Iris pigment epithelial cell (primary cell): ENCODE data around the gene SSBP2.
"Not testable (repeated sequence)": the region's sequence is repeated elsewhere in the genome, so short reads cannot be mapped to it uniquely, and the experiment has no call there.

Experiments used
- DNase-seq: peaks from one replicate; pipeline ENCODE4 v3.0.0-alpha.2; 2011; ENCODE audit warnings: low read depth

The SSBP2 gene

DNA sequence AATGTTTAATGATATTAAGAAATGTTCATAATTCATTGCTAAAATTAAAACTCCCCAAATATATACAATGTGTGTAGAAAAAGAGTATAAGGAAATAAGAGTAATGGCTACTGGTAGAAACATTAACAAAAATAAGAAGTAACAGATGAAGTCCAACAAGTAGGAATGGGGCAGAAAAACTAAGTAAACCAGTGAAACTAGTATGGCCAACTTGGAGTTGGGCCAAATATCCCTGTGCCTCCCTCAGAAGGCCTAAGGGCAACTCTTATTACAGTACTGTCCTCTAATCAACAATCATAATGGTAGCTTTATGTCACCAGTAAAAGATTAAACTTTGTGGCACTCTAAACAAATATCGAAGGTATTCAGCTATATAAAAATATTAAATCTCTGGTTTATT lies 93.5 kb downstream of the SSBP2 start:
- DNase-seq: no peak

DNA sequence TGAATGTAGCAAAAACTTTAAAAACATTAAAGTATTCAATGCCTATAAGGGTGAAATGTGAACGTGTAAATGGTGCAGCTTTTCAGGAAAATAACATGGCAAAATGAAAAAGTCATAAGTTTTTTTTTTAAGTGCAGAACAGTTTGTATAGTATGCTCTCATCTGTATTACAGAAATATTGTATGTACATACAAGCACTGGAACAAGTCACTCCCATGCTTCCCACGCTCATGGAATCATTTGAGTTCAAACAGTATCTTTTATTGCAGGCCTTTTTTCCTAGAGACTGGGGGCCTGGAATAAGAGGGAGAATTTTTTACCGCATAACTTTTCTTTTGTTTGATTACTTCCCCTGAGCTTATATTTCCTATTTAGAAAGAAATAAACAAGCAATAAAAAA lies 94.1 kb downstream of the SSBP2 start:
- no peak for DNase-seq

DNA sequence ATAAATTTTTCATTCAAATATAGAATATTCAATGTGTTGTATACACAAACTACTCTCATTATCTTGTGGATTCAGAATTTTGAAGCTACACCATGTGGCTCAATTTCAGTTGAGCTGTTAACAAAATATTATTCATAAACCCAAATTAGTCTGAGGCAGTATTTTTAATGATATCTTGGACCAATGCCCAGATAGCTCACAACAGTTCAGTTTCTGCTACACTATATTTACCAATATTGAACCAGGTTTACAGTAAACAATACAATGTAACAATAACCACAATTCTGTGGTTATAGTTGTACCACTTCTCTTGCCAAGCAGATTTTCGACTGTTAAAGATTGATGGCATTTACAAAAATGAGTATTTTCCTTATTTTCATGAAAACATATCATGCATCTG lies 99.9 kb downstream of the SSBP2 start:
- no peak for DNase-seq

DNA sequence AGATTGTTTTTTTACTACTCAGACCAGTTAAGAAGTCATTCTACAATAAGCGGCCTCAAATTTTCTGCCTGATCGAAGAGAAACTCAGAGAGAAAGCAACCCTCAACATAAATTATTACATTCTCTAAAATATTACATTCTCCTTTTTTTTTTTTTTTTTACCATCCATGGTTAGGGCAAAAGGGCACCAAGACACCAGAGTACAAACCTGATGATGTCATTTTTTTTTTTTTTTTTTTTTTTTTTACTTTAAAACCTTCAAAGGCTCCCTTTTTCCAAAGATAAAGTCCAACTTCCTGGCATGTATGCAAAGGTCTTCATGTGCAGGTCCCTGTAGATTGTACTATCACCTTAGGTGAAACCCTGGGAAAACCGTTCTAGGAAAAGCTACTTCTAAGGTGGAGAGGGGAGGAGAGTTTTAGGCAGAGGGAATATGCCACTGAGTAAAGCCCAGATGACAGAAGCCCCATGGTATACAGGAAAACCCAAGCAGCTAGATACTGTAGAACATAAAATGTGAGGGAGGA lies 104.4 kb downstream of the SSBP2 start:
- no peak for DNase-seq

- DNase-seq: no peak
Observed at GRCh38 chr5:81642210-81642609, 108.7 kb downstream of the SSBP2 start.

DNA sequence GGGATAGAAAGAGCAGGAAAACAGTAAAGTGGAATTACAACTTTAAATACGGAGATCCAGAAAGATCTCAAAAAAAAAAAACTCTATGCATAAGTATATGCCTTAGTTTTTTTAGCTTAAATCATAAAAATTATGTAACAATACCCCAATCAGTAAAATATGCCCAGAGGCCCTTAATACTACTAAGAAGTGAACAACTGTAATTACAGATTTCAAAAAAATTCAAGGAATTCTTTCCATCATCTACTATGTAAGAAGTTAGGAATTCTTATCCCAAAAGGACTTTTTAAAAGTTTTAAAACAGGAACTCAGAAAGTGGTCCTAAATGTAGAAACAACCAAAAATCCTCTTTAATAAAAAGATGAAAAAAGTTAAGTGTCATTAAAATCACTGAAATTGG lies 111.3 kb downstream of the SSBP2 start:
- DNase-seq: no peak

GRCh38 chr5:81638471-81638870 lies 112.4 kb downstream of the SSBP2 start:
- DNase-seq: no peak

DNA sequence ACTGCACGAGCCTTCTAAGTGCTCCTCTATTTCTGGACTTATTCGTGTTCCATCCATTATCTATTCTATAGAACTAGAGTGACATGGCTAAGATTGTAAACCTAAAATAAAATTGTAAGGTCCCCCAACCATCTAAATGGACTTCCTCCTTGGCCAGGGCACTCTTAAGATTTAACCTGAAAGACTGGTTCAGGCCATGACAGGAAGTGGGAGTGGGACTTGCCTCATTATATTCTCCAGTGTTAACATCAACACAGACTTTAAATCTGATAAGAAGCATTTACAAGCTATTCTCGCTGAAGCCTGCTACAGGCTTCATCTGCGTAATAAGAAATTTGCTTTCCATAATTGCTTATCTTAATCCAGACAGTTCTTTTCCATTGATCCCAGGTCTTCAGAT lies 117.0 kb downstream of the SSBP2 start:
- DNase-seq: no peak

DNA sequence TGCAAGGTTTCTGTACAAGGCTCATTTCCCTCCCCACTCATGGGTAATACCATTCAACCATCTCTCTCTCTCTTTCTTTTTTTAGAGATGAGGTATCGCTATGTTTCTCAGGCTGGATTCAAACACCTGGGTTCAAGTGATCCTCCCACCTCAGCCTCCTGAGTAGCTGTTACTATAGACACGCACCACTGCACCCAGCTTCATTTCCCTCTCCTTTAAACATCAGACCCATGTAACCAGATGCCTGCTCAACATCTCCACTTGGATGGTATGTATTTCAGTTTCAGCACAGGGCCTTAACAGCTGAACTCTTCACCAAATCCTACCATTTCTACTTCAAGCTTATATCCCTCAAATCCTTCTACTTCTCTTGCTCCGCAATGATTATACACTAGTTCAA lies 117.4 kb downstream of the SSBP2 start:
- DNase-seq: no peak

GRCh38 chr5:81632679-81633078 lies 118.2 kb downstream of the SSBP2 start:
- DNase-seq: no peak

- DNase-seq: no peak
Observed at GRCh38 chr5:81631621-81632020, 119.3 kb downstream of the SSBP2 start.

GRCh38 chr5:81631124-81631523 lies 119.8 kb downstream of the SSBP2 start:
- DNase-seq: no peak

GRCh38 chr5:81630684-81631083 lies 120.2 kb downstream of the SSBP2 start:
- no peak for DNase-seq

GRCh38 chr5:81629986-81630385 lies 120.9 kb downstream of the SSBP2 start:
- peak; percentile 8 for DNase-seq

- not testable (repeated sequence) for DNase-seq
Observed at GRCh38 chr5:81628061-81628460, 122.8 kb downstream of the SSBP2 start.

- DNase-seq: peak; percentile 89
Observed at GRCh38 chr5:81626524-81626923, 124.4 kb downstream of the SSBP2 start.

- no peak for DNase-seq
Observed at GRCh38 chr5:81609810-81610375, 141.0 kb downstream of the SSBP2 start.

DNA sequence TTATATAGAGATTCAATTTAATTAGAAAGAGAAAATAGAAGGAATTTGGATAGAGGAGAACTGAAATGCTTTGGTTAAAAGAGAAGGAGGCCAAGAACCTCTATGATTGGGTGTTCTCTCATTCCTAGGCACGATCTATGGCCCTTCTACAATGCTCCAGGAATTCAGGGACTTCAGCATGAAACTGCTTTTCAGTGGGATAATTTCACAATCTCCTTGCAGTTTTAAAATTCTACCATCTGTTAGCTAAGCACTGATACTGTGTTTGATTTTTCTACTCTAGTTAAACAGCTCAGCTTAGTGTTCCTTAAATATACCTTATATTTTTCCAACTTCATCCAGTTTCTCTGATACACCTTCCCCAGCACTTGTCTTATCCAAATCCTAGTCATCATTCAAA lies 141.9 kb downstream of the SSBP2 start:
- no peak for DNase-seq

DNA sequence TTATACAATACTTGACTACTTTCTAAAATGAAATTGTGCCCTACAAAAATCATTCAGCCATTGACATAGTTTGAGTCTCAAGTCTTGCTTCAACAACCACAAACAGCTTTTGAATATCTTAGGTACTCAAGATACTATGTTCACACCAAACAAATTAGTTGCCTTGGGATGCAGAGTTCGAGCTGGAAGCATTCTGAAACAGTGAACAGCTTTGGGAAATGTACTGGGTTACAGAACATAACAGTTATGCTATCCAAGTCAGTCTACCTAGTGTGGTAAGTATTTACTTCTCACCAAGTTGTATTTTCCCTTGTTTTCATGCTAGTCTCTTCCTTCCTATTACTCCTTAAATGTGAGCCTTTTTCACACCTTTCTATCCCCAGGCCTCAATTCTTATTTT lies 143.2 kb downstream of the SSBP2 start:
- no peak for DNase-seq

GRCh38 chr5:81606150-81606549 lies 144.7 kb downstream of the SSBP2 start:
- DNase-seq: no peak

- DNase-seq: no peak
Observed at GRCh38 chr5:81605299-81605698, 145.6 kb downstream of the SSBP2 start.

DNA sequence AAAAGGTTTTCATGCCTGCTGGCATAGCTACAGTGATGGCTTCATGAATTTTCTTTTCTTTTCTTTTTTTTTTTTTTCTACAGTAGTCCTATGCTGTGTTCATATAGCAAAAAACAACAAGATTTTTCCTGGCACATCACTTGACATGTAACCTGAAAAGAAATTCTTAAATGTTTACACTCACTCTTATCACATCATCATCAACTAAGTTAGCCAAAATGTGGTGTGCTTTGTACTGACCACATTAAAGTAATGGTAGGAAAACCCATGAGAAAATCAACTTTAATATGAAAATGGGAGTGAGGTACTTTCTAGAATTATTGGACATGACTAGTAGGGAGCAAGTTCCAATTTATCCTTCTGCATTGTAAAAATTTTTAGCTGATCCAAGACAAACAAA lies 146.7 kb downstream of the SSBP2 start:
- no peak for DNase-seq

- peak; percentile 39 for DNase-seq
Observed at GRCh38 chr5:81601919-81602318, 149.0 kb downstream of the SSBP2 start.

DNA sequence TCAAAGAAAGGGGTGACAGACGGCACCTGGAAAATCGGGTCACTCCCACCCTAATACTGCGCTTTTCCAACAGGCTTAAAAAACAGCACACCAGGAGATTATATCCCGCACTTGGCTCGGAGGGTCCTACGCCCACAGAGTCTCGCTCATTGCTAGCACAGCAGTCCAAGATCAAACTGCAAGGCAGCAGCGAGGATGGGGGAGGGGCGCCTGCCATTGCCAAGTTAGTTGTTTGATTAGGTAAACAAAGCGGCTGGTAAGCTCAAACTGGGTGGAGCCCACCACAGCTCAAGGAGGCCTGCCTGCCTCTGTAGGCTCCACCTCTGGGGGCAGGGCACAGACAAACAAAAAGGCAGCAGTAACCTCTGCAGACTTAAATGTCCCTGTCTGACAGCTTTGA lies 158.8 kb downstream of the SSBP2 start:
- not testable (repeated sequence) for DNase-seq
